NOMO-1 treated with dmso at 0.1 percent for 144 hours (cell line): ENCODE data around the gene TRIM40.

Source experiments
- DNase-seq: peaks from one replicate; lab custom pipeline; 2025; ENCODE audit not compliant: unreplicated experiment; lab: John Stamatoyannopoulos, UW

The TRIM40 gene

DNA sequence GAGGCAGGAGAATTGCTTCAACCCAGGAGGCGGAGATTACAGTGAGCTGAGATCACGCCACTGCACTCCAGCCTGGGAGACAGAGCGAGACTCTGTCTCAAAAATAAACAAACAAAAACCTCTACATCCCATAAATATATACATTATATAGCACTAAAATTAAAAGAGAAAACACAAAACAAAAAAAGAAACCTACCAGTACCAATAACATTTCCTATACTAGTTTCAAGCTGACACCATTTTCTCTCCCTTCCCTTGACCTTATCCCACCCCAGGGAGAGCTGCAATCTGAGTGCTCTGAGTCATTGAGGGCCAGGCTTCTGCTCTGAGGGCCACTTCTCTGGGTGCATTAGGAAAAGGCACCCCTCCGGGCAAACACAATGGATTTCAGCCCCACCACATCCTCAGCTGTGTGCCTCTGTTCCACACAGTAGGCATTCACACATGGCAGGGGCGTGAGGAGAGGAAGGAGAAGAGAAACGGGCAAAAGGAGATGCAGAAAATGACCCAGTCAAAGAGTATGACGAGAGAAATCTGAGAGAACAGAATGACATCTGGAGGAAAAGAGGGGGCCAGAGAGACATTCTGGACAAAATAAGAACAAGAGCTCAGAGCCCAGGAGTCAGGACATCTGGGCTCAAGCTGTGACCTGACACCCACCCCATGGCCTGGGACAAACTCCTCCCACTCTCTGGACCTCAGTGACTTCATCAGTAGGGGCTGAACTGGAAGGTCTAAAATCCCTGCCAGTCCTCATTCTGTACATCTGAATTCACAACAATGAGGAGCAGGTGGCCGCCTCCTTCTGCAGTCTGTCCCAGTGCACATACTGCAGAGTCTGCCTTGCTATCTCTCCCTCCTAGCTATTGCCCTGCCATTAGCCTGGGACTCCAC lies 59.1 kb downstream of the TRIM40 start:
- no peak for DNase-seq

DNA sequence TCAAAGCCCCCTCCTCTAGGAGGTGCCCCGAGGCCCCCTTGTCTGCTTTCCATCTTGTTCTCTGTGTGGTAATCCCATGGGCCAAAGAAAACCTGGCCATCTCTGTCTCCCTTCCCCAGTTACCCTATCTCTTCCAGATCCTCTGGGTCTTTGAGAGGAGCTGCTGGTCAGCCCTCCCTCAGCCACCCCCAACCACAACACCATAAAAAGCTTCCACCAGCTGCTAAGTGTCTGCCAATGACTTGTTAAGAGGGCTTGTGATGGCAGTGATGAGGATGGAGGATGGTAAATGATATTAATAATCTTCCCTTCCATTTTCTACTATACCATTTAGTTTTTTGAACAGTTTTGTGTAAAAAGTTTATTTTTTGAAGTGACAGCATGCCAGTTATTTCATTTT lies 60.0 kb downstream of the TRIM40 start:
- no peak for DNase-seq

DNA sequence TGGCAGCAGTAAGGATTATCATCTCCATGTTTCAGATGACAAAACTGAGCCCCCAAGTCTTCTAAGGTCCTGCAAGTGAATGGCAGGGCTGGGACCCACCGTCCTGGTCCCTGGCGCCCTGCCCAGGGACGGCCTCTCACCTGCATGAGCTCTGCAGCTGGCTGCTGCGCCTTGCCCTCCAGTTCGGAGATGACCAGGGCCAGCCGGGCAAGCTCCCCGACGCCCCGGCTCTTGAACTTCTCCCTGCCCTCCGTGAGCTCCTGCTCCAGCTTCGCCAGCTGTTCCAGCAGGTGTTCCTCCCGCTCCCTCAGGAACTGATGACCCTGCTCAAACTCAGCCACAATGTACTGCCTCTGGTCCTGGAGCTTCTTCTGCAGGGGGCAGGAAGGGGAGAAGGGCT lies 60.4 kb downstream of the TRIM40 start:
- DNase-seq: no peak
